ENCODE results near the gene ZNF358.

Gene ZNF358

DNA sequence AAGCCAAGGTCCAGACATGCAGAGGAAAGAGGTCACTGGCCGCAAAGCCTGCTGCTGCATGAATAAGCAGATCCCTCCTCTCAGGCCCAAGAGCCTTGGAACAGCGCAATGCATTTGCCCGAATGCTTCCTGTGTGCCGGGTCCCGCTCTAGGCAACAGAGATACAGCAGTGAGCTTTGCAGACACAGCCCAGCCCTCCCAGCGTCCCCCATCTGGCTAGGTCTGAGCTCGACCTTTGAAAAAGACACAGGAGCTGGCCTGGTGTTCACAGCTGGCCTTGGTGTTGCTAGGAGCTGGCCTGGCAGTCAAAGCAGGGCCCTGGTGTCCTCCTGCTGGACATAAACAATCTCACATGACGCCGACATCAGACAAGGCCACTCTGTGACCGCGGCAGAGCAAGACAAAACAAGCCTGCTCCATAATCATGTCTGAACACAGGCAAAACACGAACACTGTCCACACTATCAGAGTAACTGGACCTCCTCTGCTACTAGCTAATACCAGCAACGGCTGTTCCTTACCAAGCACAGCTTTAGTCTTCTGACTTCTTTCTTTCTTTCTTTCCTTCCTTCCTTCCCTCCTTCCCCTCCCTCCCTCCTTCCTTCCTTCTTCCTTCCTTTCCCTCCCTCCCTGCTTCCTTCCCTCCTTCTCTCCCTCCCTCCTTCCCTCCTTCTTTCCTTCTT is 21.3 kb upstream of the ZNF358 start:
- H3K9ac ChIP-seq (ENCODE audit: low read depth, low read length): no peak overlapping the region
- H3K36me3 ChIP-seq (ENCODE audit: insufficient read depth, low read depth, low read length): no peaks in the 10 kb centered on the region
- no peaks in the 10 kb centered on the region for H3K9me3 ChIP-seq (ENCODE audit: insufficient read depth, low read depth, low read length)
- peaks cover 3% of the 10 kb centered on the region for H3K27me3 ChIP-seq (ENCODE audit: insufficient read depth, low read length)
- H3K4me3 ChIP-seq (ENCODE audit: low read length): no peak overlapping the region
- H3K27ac ChIP-seq (ENCODE audit: low read length): no peak overlapping the region
- peaks cover 3% of the 10 kb centered on the region; the same call in 1 of the 2 replicates for H3K4me1 ChIP-seq (ENCODE audit: insufficient read depth, low read length)

- Histone ChIP-seq H3K27ac (ENCODE audit: low read length) (no peak overlapping the region), H3K4me1 (ENCODE audit: insufficient read depth, low read length) (no peaks in the 10 kb centered on the region)
Observed at GRCh38 chr19:7497292-7497691, 18.6 kb upstream of the ZNF358 start.

DNA sequence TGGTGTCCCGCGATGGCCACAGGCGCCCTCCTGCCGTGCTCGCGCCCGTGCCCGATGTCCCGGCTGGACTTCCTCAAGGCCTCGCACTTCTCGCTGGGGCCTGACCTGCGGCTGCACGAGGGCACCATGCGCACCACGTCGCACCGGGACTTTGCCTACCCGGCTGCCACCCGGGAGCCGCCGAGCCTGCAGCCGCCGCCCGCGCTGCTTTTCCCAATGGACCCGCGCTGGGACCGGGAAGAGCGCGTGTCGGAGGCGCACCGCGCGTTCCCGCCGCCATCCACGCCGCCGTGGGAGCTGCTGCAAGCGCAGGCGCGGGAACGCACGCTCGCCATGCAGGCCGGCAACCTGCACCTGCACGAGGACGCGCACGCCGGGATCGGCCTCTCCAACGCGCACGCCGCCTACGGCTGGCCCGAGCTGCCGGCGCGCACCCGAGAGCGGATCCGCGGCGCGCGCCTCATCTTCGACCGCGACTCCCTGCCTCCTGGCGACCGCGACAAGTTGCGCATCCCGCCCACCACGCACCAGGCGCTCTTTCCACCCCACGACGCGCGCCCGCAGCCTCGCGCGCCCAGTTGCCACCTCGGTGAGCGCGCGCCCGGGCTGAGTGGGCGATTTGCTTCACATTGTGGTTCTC is 15.0 kb upstream of the ZNF358 start:
- Histone ChIP-seq H3K27me3 (ENCODE audit: insufficient read depth, low read length) (peaks cover 41% of the 10 kb centered on the region), H3K9ac (ENCODE audit: low read depth, low read length) (no peak overlapping the region), H3K36me3 (ENCODE audit: insufficient read depth, low read depth, low read length) (no peaks in the 10 kb centered on the region), H3K4me3 (ENCODE audit: low read length) (peak overlapping the region; percentile 58; the same call in 1 of the 2 replicates), H3K27ac (ENCODE audit: low read length) (no peak overlapping the region), H3K9me3 (ENCODE audit: insufficient read depth, low read depth, low read length) (no peaks in the 10 kb centered on the region), H3K4me1 (ENCODE audit: insufficient read depth, low read length) (peaks cover 4% of the 10 kb centered on the region; the same call in 1 of the 2 replicates)

More at GRCh38 chr19:7497292-7497691, 18.6 kb upstream of the ZNF358 start:
- peaks cover 28% of the 10 kb centered on the region for H3K27me3 ChIP-seq (ENCODE audit: insufficient read depth, low read length)
- no peak overlapping the region for H3K4me3 ChIP-seq (ENCODE audit: low read length)
- no peaks in the 10 kb centered on the region for H3K36me3 ChIP-seq (ENCODE audit: insufficient read depth, low read depth, low read length)
- no peak overlapping the region for H3K9ac ChIP-seq (ENCODE audit: low read depth, low read length)
- no peaks in the 10 kb centered on the region for H3K9me3 ChIP-seq (ENCODE audit: insufficient read depth, low read depth, low read length)

DNA sequence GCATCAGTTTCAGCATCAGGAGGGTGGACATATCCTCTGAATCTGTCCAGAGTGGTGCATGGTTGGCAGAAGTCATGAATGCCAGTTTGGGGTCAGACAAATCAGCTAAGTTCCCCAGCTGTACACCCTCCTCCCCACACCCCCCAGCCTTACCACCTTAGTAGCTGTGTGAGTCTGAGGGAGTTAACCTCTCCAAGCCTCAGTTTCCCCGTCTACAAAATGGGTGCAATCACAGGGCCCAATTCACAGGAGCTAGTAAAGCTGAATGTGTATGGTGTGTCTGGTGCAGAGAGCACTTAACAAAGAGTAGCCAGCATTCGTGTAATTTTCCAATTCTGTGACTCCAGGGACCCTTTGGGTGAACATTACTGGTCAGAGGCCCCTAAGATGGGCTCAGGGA is 13.4 kb upstream of the ZNF358 start:
- Histone ChIP-seq H3K27ac (ENCODE audit: low read length) (no peak overlapping the region), H3K9me3 (ENCODE audit: insufficient read depth, low read depth, low read length) (no peaks in the 10 kb centered on the region), H3K9ac (ENCODE audit: low read depth, low read length) (no peak overlapping the region), H3K4me1 (ENCODE audit: insufficient read depth, low read length) (peaks cover 4% of the 10 kb centered on the region; the same call in 1 of the 2 replicates), H3K36me3 (ENCODE audit: insufficient read depth, low read depth, low read length) (no peaks in the 10 kb centered on the region), H3K4me3 (ENCODE audit: low read length) (no peak overlapping the region), H3K27me3 (ENCODE audit: insufficient read depth, low read length) (peaks cover 41% of the 10 kb centered on the region)

GRCh38 chr19:7504684-7505083 is 11.2 kb upstream of the ZNF358 start:
- no peaks in the 10 kb centered on the region for H3K36me3 ChIP-seq (ENCODE audit: insufficient read depth, low read depth, low read length)
- peaks cover 4% of the 10 kb centered on the region; the same call in 1 of the 2 replicates for H3K4me1 ChIP-seq (ENCODE audit: insufficient read depth, low read length)
- peaks cover 37% of the 10 kb centered on the region for H3K27me3 ChIP-seq (ENCODE audit: insufficient read depth, low read length)
- H3K27ac ChIP-seq (ENCODE audit: low read length): no peak overlapping the region
- H3K9ac ChIP-seq (ENCODE audit: low read depth, low read length): no peak overlapping the region
- H3K9me3 ChIP-seq (ENCODE audit: insufficient read depth, low read depth, low read length): no peaks in the 10 kb centered on the region
- H3K4me3 ChIP-seq (ENCODE audit: low read length): no peak overlapping the region

- peak overlapping the region; percentile 65; the same call in 1 of the 2 replicates for H3K4me3 ChIP-seq (ENCODE audit: low read length)
- no peak overlapping the region for H3K9ac ChIP-seq (ENCODE audit: low read depth, low read length)
- no peaks in the 10 kb centered on the region for H3K36me3 ChIP-seq (ENCODE audit: insufficient read depth, low read depth, low read length)
Observed at GRCh38 chr19:7505288-7505681, 10.6 kb upstream of the ZNF358 start.

GRCh38 chr19:7505682-7506384 is 10.1 kb upstream of the ZNF358 start:
- Histone ChIP-seq H3K9ac (ENCODE audit: low read depth, low read length) (no peak overlapping the region), H3K27ac (ENCODE audit: low read length) (no peak overlapping the region), H3K27me3 (ENCODE audit: insufficient read depth, low read length) (peaks cover 26% of the 10 kb centered on the region), H3K4me3 (ENCODE audit: low read length) (peak overlapping the region; percentile 65), H3K9me3 (ENCODE audit: insufficient read depth, low read depth, low read length) (no peaks in the 10 kb centered on the region), H3K36me3 (ENCODE audit: insufficient read depth, low read depth, low read length) (no peaks in the 10 kb centered on the region), H3K4me1 (ENCODE audit: insufficient read depth, low read length) (peaks cover 4% of the 10 kb centered on the region; the same call in 1 of the 2 replicates)

More at GRCh38 chr19:7505288-7505681, 10.6 kb upstream of the ZNF358 start:
- Histone ChIP-seq H3K9me3 (ENCODE audit: insufficient read depth, low read depth, low read length) (no peaks in the 10 kb centered on the region), H3K27ac (ENCODE audit: low read length) (no peak overlapping the region), H3K27me3 (ENCODE audit: insufficient read depth, low read length) (peaks cover 31% of the 10 kb centered on the region), H3K4me1 (ENCODE audit: insufficient read depth, low read length) (peaks cover 4% of the 10 kb centered on the region; the same call in 1 of the 2 replicates)

GRCh38 chr19:7506385-7507328 is 9.2 kb upstream of the ZNF358 start:
- peaks cover 18% of the 10 kb centered on the region for H3K27me3 ChIP-seq (ENCODE audit: insufficient read depth, low read length)
- H3K4me3 ChIP-seq (ENCODE audit: low read length): peak overlapping the region; percentile 49; the same call in 1 of the 2 replicates
- no peaks in the 10 kb centered on the region for H3K36me3 ChIP-seq (ENCODE audit: insufficient read depth, low read depth, low read length)
- no peak overlapping the region for H3K9ac ChIP-seq (ENCODE audit: low read depth, low read length)
- no peaks in the 10 kb centered on the region for H3K9me3 ChIP-seq (ENCODE audit: insufficient read depth, low read depth, low read length)
- H3K27ac ChIP-seq (ENCODE audit: low read length): no peak overlapping the region
- H3K4me1 ChIP-seq (ENCODE audit: insufficient read depth, low read length): peaks cover 4% of the 10 kb centered on the region; the same call in 1 of the 2 replicates

GRCh38 chr19:7507884-7508283 is 8.0 kb upstream of the ZNF358 start:
- peaks cover 7% of the 10 kb centered on the region; the same call in 1 of the 2 replicates for H3K27me3 ChIP-seq (ENCODE audit: insufficient read depth, low read length)
- no peak overlapping the region for H3K27ac ChIP-seq (ENCODE audit: low read length)
- no peaks in the 10 kb centered on the region for H3K36me3 ChIP-seq (ENCODE audit: insufficient read depth, low read depth, low read length)
- peaks cover 4% of the 10 kb centered on the region; the same call in 1 of the 2 replicates for H3K4me1 ChIP-seq (ENCODE audit: insufficient read depth, low read length)
- H3K4me3 ChIP-seq (ENCODE audit: low read length): no peak overlapping the region
- H3K9me3 ChIP-seq (ENCODE audit: insufficient read depth, low read depth, low read length): no peaks in the 10 kb centered on the region
- no peak overlapping the region for H3K9ac ChIP-seq (ENCODE audit: low read depth, low read length)

DNA sequence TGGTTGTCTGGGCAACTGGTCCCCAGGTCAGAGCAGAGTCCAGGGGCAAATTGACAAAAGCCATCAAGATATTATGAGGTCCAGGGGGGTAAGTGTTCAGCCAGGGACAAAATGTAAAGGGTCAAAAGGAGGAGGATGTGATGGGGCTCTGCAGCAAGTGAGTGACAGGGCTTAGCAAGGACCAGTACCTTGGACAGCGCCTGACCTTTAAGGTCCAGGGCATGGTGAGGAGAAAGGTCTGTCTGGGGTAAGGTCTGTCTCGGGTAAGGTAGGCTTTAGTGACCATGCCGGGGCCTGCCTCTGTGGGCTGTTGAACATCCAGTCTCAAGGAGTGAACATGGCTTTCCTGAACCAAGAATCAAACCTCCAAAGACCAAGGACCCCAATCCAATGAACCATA is 6.3 kb upstream of the ZNF358 start:
- no peaks in the 10 kb centered on the region for H3K9me3 ChIP-seq (ENCODE audit: insufficient read depth, low read depth, low read length)
- H3K36me3 ChIP-seq (ENCODE audit: insufficient read depth, low read depth, low read length): no peaks in the 10 kb centered on the region
- no peak overlapping the region for H3K9ac ChIP-seq (ENCODE audit: low read depth, low read length)
- H3K27ac ChIP-seq (ENCODE audit: low read length): no peak overlapping the region
- peaks cover 4% of the 10 kb centered on the region; the same call in 1 of the 2 replicates for H3K4me1 ChIP-seq (ENCODE audit: insufficient read depth, low read length)
- H3K27me3 ChIP-seq (ENCODE audit: insufficient read depth, low read length): peaks cover 6% of the 10 kb centered on the region; the same call in 1 of the 2 replicates
- no peak overlapping the region for H3K4me3 ChIP-seq (ENCODE audit: low read length)

- no peaks in the 10 kb centered on the region for H3K36me3 ChIP-seq (ENCODE audit: insufficient read depth, low read depth, low read length)
- H3K27me3 ChIP-seq (ENCODE audit: insufficient read depth, low read length): no peaks in the 10 kb centered on the region
- no peak overlapping the region for H3K4me3 ChIP-seq (ENCODE audit: low read length)
- no peaks in the 10 kb centered on the region for H3K9me3 ChIP-seq (ENCODE audit: insufficient read depth, low read depth, low read length)
- H3K27ac ChIP-seq (ENCODE audit: low read length): no peak overlapping the region
- H3K4me1 ChIP-seq (ENCODE audit: insufficient read depth, low read length): peaks cover 5% of the 10 kb centered on the region; the same call in 1 of the 2 replicates
- H3K9ac ChIP-seq (ENCODE audit: low read depth, low read length): no peak overlapping the region
Observed at GRCh38 chr19:7512400-7512851, 3.5 kb upstream of the ZNF358 start.

Measured in iPS-20b (cell line).